ENCODE data around the gene NPAS1. TPM values are rescaled to one million over a fixed set of nuclear protein-coding genes. Genes with fewer than 3 reads are reported as not detected.
"Not testable (repeated sequence)": the region's sequence is repeated elsewhere in the genome, so short reads cannot be mapped to it uniquely, and the experiment has no call there.

NPAS1 gene
- total RNA-seq, 1 donor from 2014 or later = not detected

GRCh38 chr19:47066376-47067214 lies 47.0 kb downstream of the NPAS1 start:
- ATAC-seq (ENCODE audit: poor library complexity) (no peak), DNase-seq (no peak)
- intact Hi-C loops (cut with DNase I) = no loop called here

- no peak for DNase-seq
- intact Hi-C loops (cut with DNase I) = no loop called here
- no peak for ATAC-seq (ENCODE audit: poor library complexity)
Measured at GRCh38 chr19:47067215-47067847, 47.7 kb downstream of the NPAS1 start.

- ATAC-seq (ENCODE audit: poor library complexity) (no peak), DNase-seq (no peak)
- intact Hi-C loops (cut with DNase I) = no loop called here
Measured at GRCh38 chr19:47068246-47068645, 48.6 kb downstream of the NPAS1 start.

GRCh38 chr19:47068876-47069406 lies 49.3 kb downstream of the NPAS1 start:
- intact Hi-C loops (cut with DNase I) = no loop called here

GRCh38 chr19:47069795-47070194 lies 50.2 kb downstream of the NPAS1 start:
- intact Hi-C loops (cut with DNase I) = no loop called here
- DNase-seq (no peak), ATAC-seq (ENCODE audit: poor library complexity) (no peak)

More at GRCh38 chr19:47068876-47069406, 49.3 kb downstream of the NPAS1 start:
- DNase-seq (no peak), ATAC-seq (ENCODE audit: poor library complexity) (no peak)

- DNase-seq (no peak), ATAC-seq (ENCODE audit: poor library complexity) (no peak)
- intact Hi-C loops (cut with DNase I) = no loop called here
Measured at GRCh38 chr19:47070756-47071155, 51.1 kb downstream of the NPAS1 start.

- intact Hi-C loops (cut with DNase I) = no loop called here
- no peak for ATAC-seq (ENCODE audit: poor library complexity)
- no peak for DNase-seq
Measured at GRCh38 chr19:47071731-47072130, 52.1 kb downstream of the NPAS1 start.

GRCh38 chr19:47072323-47072722 lies 52.7 kb downstream of the NPAS1 start:
- DNase-seq = no peak

GRCh38 chr19:47073574-47073973 lies 53.9 kb downstream of the NPAS1 start:
- DNase-seq (no peak), ATAC-seq (ENCODE audit: poor library complexity) (no peak)
- intact Hi-C loops (cut with DNase I) = no loop called here

More at GRCh38 chr19:47072323-47072722, 52.7 kb downstream of the NPAS1 start:
- intact Hi-C loops (cut with DNase I) = no loop called here
- ATAC-seq (ENCODE audit: poor library complexity) = no peak

- intact Hi-C loops (cut with DNase I) = no loop called here
- no peak for ATAC-seq (ENCODE audit: poor library complexity)
- DNase-seq = no peak
Measured at GRCh38 chr19:47074621-47075020, 55.0 kb downstream of the NPAS1 start.

- intact Hi-C loops (cut with DNase I) = no loop called here
- ATAC-seq (ENCODE audit: poor library complexity) (peak; percentile 15), DNase-seq (peak; percentile 65)
Measured at GRCh38 chr19:47075179-47075810, 55.7 kb downstream of the NPAS1 start.

GRCh38 chr19:47075941-47076340 lies 56.3 kb downstream of the NPAS1 start:
- ATAC-seq (ENCODE audit: poor library complexity) (no peak), DNase-seq (no peak)
- intact Hi-C loops (cut with DNase I) = no loop called here

- ATAC-seq (ENCODE audit: poor library complexity); DNase-seq: not testable (repeated sequence)
- intact Hi-C loops (cut with DNase I) = loop anchor here (2.0 kb wide), 1 partner anchor 46 kb away; no protein-coding TSS in a partner anchor
Measured at GRCh38 chr19:47078351-47078750, 58.7 kb downstream of the NPAS1 start.

GRCh38 chr19:47081095-47081494 lies 61.5 kb downstream of the NPAS1 start:
- no peak for DNase-seq
- intact Hi-C loops (cut with DNase I) = no loop called here

GRCh38 chr19:47082493-47082892 lies 62.9 kb downstream of the NPAS1 start:
- ATAC-seq (ENCODE audit: poor library complexity) (no peak), DNase-seq (no peak)
- intact Hi-C loops (cut with DNase I) = no loop called here

More at GRCh38 chr19:47081095-47081494, 61.5 kb downstream of the NPAS1 start:
- ATAC-seq (ENCODE audit: poor library complexity) = no peak

GRCh38 chr19:47084879-47085439 lies 65.3 kb downstream of the NPAS1 start:
- intact Hi-C loops (cut with DNase I) = no loop called here

GRCh38 chr19:47086280-47086679 lies 66.6 kb downstream of the NPAS1 start:
- intact Hi-C loops (cut with DNase I) = no loop called here
- ATAC-seq (ENCODE audit: poor library complexity) (no peak), DNase-seq (no peak)

More at GRCh38 chr19:47084879-47085439, 65.3 kb downstream of the NPAS1 start:
- DNase-seq (no peak), ATAC-seq (ENCODE audit: poor library complexity) (no peak)

GRCh38 chr19:47089767-47090350 lies 70.2 kb downstream of the NPAS1 start:
- ATAC-seq (ENCODE audit: poor library complexity) (no peak), DNase-seq (no peak)
- intact Hi-C loops (cut with DNase I) = no loop called here

- no peak for DNase-seq
- no peak for ATAC-seq (ENCODE audit: poor library complexity)
- intact Hi-C loops (cut with DNase I) = no loop called here
Measured at GRCh38 chr19:47093254-47093653, 73.6 kb downstream of the NPAS1 start.
